CD4-positive, alpha-beta T cell treated with Interleukin-4 for 1 hour (primary cell): ENCODE measurements around the gene CEP170.
"Not testable (repeated sequence)": the region's sequence is repeated elsewhere in the genome, so short reads cannot be mapped to it uniquely, and the experiment has no call there.

Experiments used
- DNase-seq, 2 donors: peaks; one replicate each; pipeline ENCODE4 v3.0.0-alpha.2; 2020 to 2022

CEP170 gene

DNA sequence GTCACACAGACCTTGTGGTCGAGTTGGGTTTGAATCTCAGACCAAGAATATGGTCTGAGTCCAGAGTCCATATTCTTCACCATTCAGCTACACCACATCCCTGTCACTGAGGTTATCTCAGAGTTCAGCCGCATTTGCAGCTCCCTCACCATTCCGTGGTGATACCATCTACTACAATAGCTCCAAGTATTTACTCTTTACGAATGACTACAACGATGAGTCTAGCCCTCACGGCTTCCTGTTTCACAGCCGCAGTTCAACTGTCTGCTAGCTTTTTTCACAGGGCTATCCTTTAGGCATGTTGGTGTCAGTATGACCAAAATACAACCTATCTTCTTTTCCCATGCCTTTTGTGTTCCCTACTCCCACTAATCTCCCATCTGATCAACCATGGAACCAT, 104.2 kb downstream of the CEP170 start:
- DNase-seq: not testable (repeated sequence)

DNA sequence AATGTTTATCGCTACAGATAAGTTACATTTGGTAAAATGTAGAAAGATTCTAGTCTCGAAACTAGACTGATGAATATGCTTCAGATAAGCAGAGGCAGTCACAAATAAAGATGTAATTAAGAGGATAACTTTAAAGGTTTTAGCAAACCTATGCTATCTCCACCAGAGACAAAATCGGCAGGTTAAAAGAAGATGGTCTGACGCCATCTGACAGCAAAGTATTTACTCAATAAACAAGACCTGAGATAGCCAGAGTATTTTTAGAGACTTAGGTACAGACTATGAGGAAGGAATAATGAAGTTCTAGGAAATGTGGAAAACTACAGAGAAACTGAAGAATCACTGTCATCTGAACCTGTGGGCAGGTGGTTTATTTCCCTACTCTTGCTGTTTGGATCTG, 106.0 kb downstream of the CEP170 start:
- DNase-seq: not testable (repeated sequence)

DNA sequence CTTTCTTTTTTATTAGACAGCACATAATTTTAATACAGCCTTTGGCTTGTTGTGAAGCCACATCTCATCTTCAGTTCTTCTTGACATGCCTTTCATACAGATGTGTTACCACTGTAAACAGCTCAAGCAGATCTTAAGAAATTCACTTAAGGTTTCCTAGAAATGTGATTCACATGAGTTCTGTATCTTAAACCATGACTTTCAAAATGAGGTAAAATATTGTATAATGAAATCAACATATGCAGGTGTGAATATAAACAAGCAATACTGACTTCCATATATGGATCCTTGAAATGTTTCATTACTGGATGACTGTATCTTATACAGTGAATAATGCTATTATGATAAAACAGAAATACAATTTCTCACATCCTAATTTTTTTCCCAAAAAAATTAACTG, 107.7 kb downstream of the CEP170 start:
- DNase-seq: not testable (repeated sequence)

GRCh38 chr1:243140498-243140897, 114.6 kb downstream of the CEP170 start:
- not testable (repeated sequence) for DNase-seq

DNA sequence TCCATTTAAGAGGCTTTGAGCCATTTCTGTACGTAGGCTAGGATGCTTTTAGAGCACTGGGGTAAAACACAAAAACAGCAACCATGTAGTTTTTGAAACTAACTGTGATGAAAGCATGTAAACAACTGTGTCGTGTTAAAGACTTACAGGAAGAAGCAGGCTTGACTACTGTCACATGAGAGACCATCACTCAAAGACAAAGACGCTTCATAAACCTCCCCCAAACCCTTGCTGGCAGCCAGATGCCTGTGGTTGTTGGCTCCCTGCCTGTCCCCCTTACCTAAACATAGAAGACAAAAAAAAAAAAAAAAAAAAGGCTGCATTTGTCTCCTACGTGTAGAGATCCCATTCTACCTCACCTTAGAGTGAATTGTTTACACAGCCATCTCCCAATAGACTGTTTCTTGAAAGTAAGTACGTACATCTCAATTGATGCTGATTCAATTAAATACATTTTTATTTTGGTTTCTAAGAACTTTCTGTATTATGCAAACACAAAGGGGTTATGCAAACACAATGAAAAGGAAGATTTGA, 132.1 kb downstream of the CEP170 start:
- not testable (repeated sequence) for DNase-seq

- DNase-seq: not testable (repeated sequence)
Measured at GRCh38 chr1:243121939-243122338, 133.1 kb downstream of the CEP170 start.

- DNase-seq: not testable (repeated sequence)
Measured at GRCh38 chr1:243118601-243119322, 136.3 kb downstream of the CEP170 start.

- DNase-seq: not testable (repeated sequence)
Measured at GRCh38 chr1:243116187-243116586, 138.9 kb downstream of the CEP170 start.

GRCh38 chr1:243114769-243115168, 140.3 kb downstream of the CEP170 start:
- DNase-seq: not testable (repeated sequence)

DNA sequence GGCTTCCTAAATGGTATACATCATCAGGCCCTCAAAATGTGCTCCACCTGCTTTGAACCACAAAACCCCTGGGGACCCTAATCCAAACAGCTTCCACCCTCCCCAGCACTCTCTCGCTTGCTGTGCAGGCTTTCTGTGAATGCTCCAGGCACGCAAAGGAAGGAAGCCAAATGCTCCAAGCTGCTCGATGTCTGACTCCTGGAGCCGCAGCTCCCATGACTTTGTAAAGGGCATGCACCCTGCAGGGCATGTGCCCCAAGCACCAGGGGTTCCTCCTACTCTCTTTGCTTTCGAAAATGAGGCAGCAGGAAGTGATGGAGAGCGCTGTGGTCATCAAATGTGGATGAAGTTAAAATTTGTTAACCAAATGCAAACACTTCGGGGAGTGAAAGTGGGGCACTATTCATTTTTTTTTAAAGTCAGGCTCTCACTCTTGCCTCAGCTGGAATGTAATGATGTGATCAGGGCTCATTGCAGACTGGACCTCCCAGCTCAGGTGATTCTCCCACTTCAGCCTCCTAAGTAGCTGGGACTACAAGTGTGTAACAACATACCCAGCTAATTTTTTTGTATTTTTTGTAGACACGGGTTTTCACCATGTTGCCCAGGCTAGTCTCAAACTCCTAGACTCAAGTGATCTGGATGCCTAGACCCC, 140.9 kb downstream of the CEP170 start:
- not testable (repeated sequence) for DNase-seq

DNA sequence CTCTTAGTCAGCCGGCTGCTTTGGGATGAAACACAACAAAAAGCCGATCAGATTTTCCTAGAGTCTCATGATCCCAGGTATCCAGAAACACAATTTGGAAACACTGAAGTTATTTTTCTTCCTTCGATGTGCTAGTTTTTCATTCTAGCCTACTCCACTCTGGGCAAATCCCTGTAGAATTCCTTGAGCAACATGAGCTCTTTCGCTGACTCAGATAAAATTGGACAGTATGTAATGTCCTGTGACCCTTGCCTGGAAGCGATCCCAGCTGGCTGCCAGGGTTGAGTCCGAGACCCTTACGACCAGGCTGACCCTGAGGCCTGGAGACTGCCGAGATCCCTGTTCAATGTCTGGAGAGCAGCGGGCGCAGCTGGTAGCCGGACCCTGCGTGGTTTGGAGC, 147.9 kb downstream of the CEP170 start:
- not testable (repeated sequence) for DNase-seq

- DNase-seq: not testable (repeated sequence)
Measured at GRCh38 chr1:243105652-243106332, 149.3 kb downstream of the CEP170 start.

DNA sequence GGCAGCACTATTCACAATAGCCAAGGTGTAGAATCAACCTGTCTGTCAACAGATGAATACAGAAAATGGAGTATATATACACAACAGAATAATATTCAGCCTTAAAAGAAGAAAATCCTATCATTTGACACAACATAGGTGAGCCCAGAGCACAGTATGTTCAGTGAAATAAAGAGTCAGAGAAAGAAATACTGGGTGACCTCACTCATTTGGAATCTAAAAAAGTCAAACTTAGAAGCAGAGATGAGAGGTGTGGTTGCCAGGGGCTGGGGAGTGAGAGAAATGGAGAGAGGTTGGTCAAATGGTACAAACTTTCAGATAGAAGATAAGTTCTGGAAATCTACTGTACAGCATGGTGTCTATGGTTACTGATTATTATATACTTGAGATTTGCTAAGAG, 150.0 kb downstream of the CEP170 start:
- DNase-seq: not testable (repeated sequence)

DNA sequence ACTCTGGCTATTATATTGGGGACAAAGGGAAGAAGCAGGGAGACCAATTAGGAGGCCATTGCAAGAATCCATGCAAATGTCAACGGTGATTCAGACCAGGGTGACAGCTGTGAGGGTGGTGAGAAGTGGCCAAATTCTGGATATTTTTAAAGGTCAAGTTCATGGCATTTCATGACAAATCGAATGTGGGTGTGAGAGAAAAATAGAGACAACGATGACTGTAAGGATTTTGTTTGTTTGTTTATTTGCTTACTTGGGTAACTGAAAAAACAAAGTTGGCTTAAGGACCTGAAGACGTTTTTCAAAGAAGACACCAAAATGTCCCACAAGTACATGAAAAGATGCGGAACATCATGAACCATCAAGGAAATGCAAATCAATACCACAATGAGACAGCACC, 150.6 kb downstream of the CEP170 start:
- not testable (repeated sequence) for DNase-seq

DNA sequence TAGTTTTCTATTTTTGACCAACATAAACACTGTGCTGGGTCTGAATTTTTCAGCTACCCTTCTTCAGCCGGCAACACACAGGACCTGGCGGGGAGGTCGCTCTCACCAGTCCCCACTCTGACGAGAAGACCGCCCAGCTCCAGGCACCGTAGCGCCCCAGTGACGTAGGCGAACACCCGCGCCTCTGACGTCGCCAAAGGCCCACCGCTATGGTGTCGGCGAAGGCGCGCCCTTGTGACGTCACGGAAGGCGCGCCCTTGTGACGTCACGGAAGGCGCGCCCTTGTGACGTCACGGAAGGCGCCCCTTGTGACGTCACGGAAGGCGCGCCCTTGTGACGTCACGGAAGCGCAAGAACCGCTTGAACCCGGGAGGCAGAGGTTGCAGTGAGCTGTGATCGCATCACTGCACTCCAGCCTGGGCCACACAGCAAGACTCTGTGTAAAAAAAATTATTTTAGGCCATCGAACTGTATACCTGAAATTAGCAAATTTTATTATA, 153.5 kb downstream of the CEP170 start:
- DNase-seq: peak; percentile 83 to 85

DNA sequence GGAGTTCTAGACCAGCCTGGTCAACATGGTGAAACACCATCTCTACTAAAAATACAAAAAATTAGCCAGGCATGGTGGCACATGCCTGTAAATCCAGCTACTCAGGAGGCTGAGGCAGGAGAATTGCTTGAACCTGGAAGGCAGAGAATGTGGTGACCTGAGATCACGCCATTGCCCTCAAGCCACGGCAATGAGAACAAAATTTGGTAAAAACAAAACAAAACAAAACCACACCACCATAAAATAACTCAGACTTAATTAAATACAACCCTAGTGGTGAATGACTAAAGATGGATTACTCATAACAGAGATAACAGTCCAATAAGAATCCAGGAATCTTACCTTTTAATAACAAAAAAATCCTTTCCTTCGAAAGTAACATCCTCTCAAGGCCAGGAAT, 167.7 kb downstream of the CEP170 start:
- DNase-seq: not testable (repeated sequence)
